ENCODE measurements around the gene HES1.

HES1 gene

DNA sequence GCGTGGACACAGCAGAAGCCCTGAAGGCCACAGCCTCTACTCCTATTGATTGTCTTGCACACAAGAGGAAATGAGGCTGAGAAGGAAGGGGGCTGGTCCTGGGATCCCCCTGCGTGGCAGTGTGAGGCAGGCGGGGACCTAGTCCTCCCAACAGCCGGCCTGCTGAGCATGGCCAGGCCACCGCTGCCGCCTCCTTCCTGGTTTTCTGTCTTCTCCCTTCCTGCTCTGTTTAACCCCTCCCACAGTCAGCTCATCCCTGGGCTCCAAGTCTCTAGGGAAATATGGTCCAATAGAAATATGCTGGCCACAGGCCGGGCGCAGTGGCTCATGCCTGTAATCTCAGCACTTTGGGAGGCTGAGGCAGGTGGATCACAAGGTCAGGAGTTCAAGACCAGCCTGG lies 42.1 kb upstream of the HES1 start:
- H3K27ac ChIP-seq (ENCODE audit: low read length), result no peak overlapping the region
- H3K27me3 ChIP-seq (ENCODE audit: control insufficient read depth, insufficient read depth, low read length), result no peaks in the 10 kb centered on the region
- H3K36me3 ChIP-seq (ENCODE audit: control insufficient read depth, low read depth, low read length), result no peaks in the 10 kb centered on the region
- no peaks in the 10 kb centered on the region for H3K9me3 ChIP-seq (ENCODE audit: control insufficient read depth, low read depth, low read length)
- H3K9ac ChIP-seq (ENCODE audit: low read length), result no peak overlapping the region
- H3K4me1 ChIP-seq (ENCODE audit: control insufficient read depth, low read depth, low read length), result peaks cover 10% of the 10 kb centered on the region
- H3K4me3 ChIP-seq (ENCODE audit: low read length), result no peak overlapping the region

GRCh38 chr3:194095464-194095863 lies 40.5 kb upstream of the HES1 start:
- Histone ChIP-seq H3K4me3 (ENCODE audit: low read length) (no peak overlapping the region), H3K27ac (ENCODE audit: low read length) (no peak overlapping the region), H3K27me3 (ENCODE audit: control insufficient read depth, insufficient read depth, low read length) (no peaks in the 10 kb centered on the region), H3K4me1 (ENCODE audit: control insufficient read depth, low read depth, low read length) (peaks cover 5% of the 10 kb centered on the region), H3K9ac (ENCODE audit: low read length) (no peak overlapping the region), H3K9me3 (ENCODE audit: control insufficient read depth, low read depth, low read length) (no peaks in the 10 kb centered on the region), H3K36me3 (ENCODE audit: control insufficient read depth, low read depth, low read length) (no peaks in the 10 kb centered on the region)

DNA sequence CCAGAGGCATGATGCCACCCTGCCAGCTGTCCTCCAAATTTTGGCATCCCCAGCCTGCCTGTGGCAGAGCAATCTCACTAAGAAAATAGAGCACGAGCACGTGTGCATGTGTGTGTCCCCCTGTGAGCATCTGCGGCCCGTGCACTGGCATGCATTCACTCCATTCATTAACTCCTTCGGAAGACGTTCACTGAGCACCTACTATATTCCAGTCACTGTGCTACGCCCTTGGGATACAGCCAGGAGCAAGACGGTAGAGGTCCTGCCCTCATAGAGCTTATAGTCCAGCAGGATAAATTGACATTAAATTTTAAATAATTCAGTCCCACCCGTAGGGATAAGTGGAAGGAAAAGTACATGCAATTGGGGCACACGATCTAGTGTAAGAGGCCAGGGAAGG lies 40.0 kb upstream of the HES1 start:
- no peak overlapping the region for H3K27ac ChIP-seq (ENCODE audit: low read length)
- no peak overlapping the region for H3K4me3 ChIP-seq (ENCODE audit: low read length)
- H3K9me3 ChIP-seq (ENCODE audit: control insufficient read depth, low read depth, low read length), result no peaks in the 10 kb centered on the region
- H3K27me3 ChIP-seq (ENCODE audit: control insufficient read depth, insufficient read depth, low read length), result no peaks in the 10 kb centered on the region
- no peak overlapping the region for H3K9ac ChIP-seq (ENCODE audit: low read length)
- H3K36me3 ChIP-seq (ENCODE audit: control insufficient read depth, low read depth, low read length), result no peaks in the 10 kb centered on the region
- H3K4me1 ChIP-seq (ENCODE audit: control insufficient read depth, low read depth, low read length), result peaks cover 5% of the 10 kb centered on the region

GRCh38 chr3:194097141-194097882 lies 38.6 kb upstream of the HES1 start:
- Histone ChIP-seq H3K36me3 (ENCODE audit: control insufficient read depth, low read depth, low read length) (no peaks in the 10 kb centered on the region), H3K4me3 (ENCODE audit: low read length) (no peak overlapping the region), H3K9ac (ENCODE audit: low read length) (no peak overlapping the region), H3K27ac (ENCODE audit: low read length) (no peak overlapping the region), H3K9me3 (ENCODE audit: control insufficient read depth, low read depth, low read length) (no peaks in the 10 kb centered on the region), H3K27me3 (ENCODE audit: control insufficient read depth, insufficient read depth, low read length) (no peaks in the 10 kb centered on the region), H3K4me1 (ENCODE audit: control insufficient read depth, low read depth, low read length) (peaks cover 5% of the 10 kb centered on the region)

DNA sequence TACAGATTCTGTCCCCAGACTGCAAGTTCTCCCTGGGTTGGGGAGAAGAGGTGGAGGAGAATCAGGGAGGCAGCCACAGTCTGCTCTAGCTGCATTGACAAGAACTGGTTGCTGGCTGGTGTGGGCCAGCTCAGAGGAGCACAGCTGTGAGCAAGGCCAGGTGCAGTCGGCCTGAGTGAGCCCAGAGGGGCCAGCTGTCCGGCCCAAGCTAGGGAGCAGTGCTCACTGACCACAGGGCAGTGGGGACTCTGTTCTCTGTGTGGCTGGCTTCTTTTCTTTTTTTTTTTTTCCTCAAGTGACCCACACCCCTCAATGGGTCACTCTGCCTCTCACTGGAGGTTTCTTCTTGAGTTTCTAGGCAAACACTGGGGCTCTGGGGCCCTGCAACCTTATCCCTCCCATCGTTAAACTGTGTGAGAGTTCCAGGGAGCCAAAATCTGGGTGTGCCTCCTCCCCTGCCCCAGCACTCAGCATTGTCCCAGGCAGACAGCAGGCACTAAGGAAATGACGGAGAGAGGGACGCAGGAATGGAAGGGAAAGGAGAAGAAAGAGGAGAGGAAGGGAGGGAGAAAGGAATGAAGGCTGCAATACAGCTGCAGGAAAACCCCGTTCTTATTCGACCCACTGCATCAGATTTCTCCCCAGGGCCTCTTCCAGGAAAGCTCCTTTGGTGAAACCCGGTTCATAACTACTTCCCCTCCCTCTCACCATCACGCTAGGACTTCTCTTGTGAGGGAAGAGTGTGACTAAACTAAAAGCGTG lies 37.7 kb upstream of the HES1 start:
- Histone ChIP-seq H3K9ac (ENCODE audit: low read length) (no peak overlapping the region), H3K27ac (ENCODE audit: low read length) (no peak overlapping the region), H3K4me1 (ENCODE audit: control insufficient read depth, low read depth, low read length) (peaks cover 5% of the 10 kb centered on the region), H3K9me3 (ENCODE audit: control insufficient read depth, low read depth, low read length) (no peaks in the 10 kb centered on the region), H3K36me3 (ENCODE audit: control insufficient read depth, low read depth, low read length) (no peaks in the 10 kb centered on the region), H3K4me3 (ENCODE audit: low read length) (no peak overlapping the region), H3K27me3 (ENCODE audit: control insufficient read depth, insufficient read depth, low read length) (no peaks in the 10 kb centered on the region)

DNA sequence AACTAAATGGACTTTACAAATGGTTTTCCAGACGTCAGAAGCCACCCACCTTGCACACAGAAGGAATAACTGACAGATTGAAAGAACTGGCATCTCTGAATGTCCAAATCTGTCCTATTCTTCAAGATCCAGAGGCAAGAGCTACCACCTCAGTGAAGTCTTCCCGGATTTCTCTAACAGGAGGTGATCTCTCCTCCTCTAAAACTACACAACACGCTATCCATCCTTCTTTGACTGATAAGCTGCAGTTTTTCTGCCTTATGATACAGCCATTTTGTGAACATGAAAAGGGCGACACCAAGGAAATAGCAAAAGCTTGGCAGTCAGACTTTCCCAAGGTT lies 37.1 kb upstream of the HES1 start:
- Histone ChIP-seq H3K4me1 (ENCODE audit: control insufficient read depth, low read depth, low read length) (peaks cover 5% of the 10 kb centered on the region), H3K9me3 (ENCODE audit: control insufficient read depth, low read depth, low read length) (no peaks in the 10 kb centered on the region), H3K27me3 (ENCODE audit: control insufficient read depth, insufficient read depth, low read length) (no peaks in the 10 kb centered on the region), H3K27ac (ENCODE audit: low read length) (no peak overlapping the region), H3K4me3 (ENCODE audit: low read length) (no peak overlapping the region), H3K9ac (ENCODE audit: low read length) (no peak overlapping the region), H3K36me3 (ENCODE audit: control insufficient read depth, low read depth, low read length) (no peaks in the 10 kb centered on the region)

- Histone ChIP-seq H3K4me1 (ENCODE audit: control insufficient read depth, low read depth, low read length) (peaks cover 5% of the 10 kb centered on the region), H3K27me3 (ENCODE audit: control insufficient read depth, insufficient read depth, low read length) (no peaks in the 10 kb centered on the region)
Observed at GRCh38 chr3:194099215-194099614, 36.7 kb upstream of the HES1 start.

DNA sequence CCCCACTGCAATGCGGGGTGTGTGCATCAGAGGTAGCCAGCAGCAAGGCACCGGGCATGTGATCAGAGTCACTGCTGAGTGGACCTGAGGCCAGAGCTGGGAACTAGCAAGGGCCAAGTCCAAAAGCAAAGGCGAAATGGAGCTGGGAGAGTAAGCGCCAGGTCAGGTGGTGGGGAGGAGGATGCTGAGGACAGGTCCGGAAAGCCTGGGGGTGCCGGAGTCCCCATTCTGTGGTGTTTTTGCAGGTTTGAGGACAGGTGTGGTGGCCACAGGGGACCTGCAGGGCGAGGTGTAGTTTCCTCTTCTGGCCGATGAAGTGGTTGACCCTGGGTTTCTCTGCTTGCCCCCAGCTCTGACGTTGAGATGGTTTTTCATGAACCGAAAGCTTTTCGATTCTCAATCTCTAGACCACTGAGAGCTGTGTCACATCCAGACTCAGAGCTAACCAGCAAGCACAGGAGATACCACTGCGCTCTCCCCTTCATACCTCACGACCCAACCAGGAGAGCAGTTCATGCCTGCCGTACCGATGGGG lies 35.0 kb upstream of the HES1 start:
- Histone ChIP-seq H3K27ac (ENCODE audit: low read length) (no peak overlapping the region), H3K9ac (ENCODE audit: low read length) (no peak overlapping the region), H3K36me3 (ENCODE audit: control insufficient read depth, low read depth, low read length) (no peaks in the 10 kb centered on the region), H3K9me3 (ENCODE audit: control insufficient read depth, low read depth, low read length) (no peaks in the 10 kb centered on the region), H3K4me1 (ENCODE audit: control insufficient read depth, low read depth, low read length) (peaks cover 5% of the 10 kb centered on the region), H3K4me3 (ENCODE audit: low read length) (no peak overlapping the region), H3K27me3 (ENCODE audit: control insufficient read depth, insufficient read depth, low read length) (no peaks in the 10 kb centered on the region)

More at GRCh38 chr3:194099215-194099614, 36.7 kb upstream of the HES1 start:
- Histone ChIP-seq H3K36me3 (ENCODE audit: control insufficient read depth, low read depth, low read length) (no peaks in the 10 kb centered on the region), H3K4me3 (ENCODE audit: low read length) (no peak overlapping the region), H3K9ac (ENCODE audit: low read length) (no peak overlapping the region), H3K9me3 (ENCODE audit: control insufficient read depth, low read depth, low read length) (no peaks in the 10 kb centered on the region), H3K27ac (ENCODE audit: low read length) (no peak overlapping the region)

DNA sequence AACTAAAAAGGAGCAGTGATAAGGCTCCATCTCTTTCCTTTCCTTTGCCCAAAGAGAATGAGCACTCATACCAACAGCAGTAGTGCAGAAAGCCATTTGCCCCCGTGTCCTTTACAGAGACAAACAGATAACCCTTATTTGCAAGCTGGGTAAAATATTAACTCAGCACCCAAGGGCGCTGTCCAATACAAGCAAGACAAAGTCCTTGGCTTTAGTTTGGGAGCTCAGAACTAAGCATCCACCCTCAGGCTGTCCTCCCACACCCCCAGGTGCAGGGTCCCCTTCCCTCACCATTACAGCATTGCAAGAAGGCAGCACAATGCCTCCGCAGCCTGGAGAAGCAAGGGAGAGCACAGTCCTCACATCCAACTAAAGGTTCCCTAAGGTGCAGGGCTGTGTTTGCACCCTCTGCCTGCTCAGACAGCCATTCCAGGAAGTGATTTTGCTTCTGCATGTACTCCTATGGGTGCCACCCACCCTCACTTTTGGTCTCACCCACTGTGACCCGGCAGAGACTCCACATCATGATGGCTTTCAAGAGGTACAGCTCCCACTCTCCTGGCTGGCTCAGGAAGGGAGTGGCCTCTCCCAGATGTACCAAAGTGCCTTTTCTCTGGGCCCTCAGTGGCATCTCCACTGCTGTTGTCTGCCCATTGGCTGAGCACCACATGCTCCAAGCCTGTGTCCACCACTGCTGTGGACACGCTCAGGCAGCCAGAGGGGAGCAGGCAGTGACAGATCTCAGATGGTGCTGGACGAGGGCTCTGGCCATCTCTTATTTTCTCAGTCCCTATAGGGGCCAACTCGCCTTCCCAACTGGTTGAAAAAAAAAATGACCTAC lies 34.1 kb upstream of the HES1 start:
- Histone ChIP-seq H3K36me3 (ENCODE audit: control insufficient read depth, low read depth, low read length) (no peaks in the 10 kb centered on the region), H3K27me3 (ENCODE audit: control insufficient read depth, insufficient read depth, low read length) (no peaks in the 10 kb centered on the region), H3K9me3 (ENCODE audit: control insufficient read depth, low read depth, low read length) (no peaks in the 10 kb centered on the region), H3K27ac (ENCODE audit: low read length) (no peak overlapping the region), H3K4me1 (ENCODE audit: control insufficient read depth, low read depth, low read length) (peaks cover 5% of the 10 kb centered on the region), H3K9ac (ENCODE audit: low read length) (no peak overlapping the region), H3K4me3 (ENCODE audit: low read length) (no peak overlapping the region)

GRCh38 chr3:194102436-194102835 lies 33.5 kb upstream of the HES1 start:
- peaks cover under 1% of the 10 kb centered on the region for H3K4me1 ChIP-seq (ENCODE audit: control insufficient read depth, low read depth, low read length)
- no peak overlapping the region for H3K4me3 ChIP-seq (ENCODE audit: low read length)
- no peak overlapping the region for H3K9ac ChIP-seq (ENCODE audit: low read length)
- no peak overlapping the region for H3K27ac ChIP-seq (ENCODE audit: low read length)
- H3K27me3 ChIP-seq (ENCODE audit: control insufficient read depth, insufficient read depth, low read length), result no peaks in the 10 kb centered on the region
- no peaks in the 10 kb centered on the region for H3K36me3 ChIP-seq (ENCODE audit: control insufficient read depth, low read depth, low read length)
- H3K9me3 ChIP-seq (ENCODE audit: control insufficient read depth, low read depth, low read length), result no peaks in the 10 kb centered on the region

- Histone ChIP-seq H3K9me3 (ENCODE audit: control insufficient read depth, low read depth, low read length) (no peaks in the 10 kb centered on the region), H3K4me1 (ENCODE audit: control insufficient read depth, low read depth, low read length) (no peaks in the 10 kb centered on the region), H3K36me3 (ENCODE audit: control insufficient read depth, low read depth, low read length) (no peaks in the 10 kb centered on the region), H3K9ac (ENCODE audit: low read length) (no peak overlapping the region), H3K4me3 (ENCODE audit: low read length) (no peak overlapping the region), H3K27me3 (ENCODE audit: control insufficient read depth, insufficient read depth, low read length) (no peaks in the 10 kb centered on the region), H3K27ac (ENCODE audit: low read length) (no peak overlapping the region)
Observed at GRCh38 chr3:194103505-194103904, 32.4 kb upstream of the HES1 start.

Data from iPS-18a (cell line).